ENCODE data around the gene VPS29. TPM values are rescaled to one million over a fixed set of nuclear protein-coding genes. Genes with fewer than 3 reads are reported as not detected.
A peak's percentile ranks its signal among the peaks of the same experiment; 100 is the strongest.

The VPS29 gene
- total RNA-seq, 2 donors from 2014 or later, result 87.7 to 89.4 TPM

GRCh38 chr12:110543252-110543959 is 41.5 kb upstream of the VPS29 start:
- Mint-ChIP-seq H3K27me3 (ENCODE audit: insufficient read depth) (no peaks in the 10 kb centered on the region), H3K9me3 (no peaks in the 10 kb centered on the region), H3K36me3 (ENCODE audit: low read depth) (peaks cover 32% of the 10 kb centered on the region), H3K4me3 (no peak overlapping the region), H3K27ac (peak overlapping the region; percentile 23), H3K4me1 (peaks cover 12% of the 10 kb centered on the region)
- WGBS, 2 experiments (ENCODE audit: insufficient coverage in 1 of 2, insufficient read length in 1 of 2), result 94 to 96% methylated on average over 6 to 7 of the region's 7 CpGs
- no peak overlapping the region for H3K27ac ChIP-seq (ENCODE audit: low read depth, low read length)
- H3K9me3 ChIP-seq (ENCODE audit: control insufficient read depth, low read length), result no peaks in the 10 kb centered on the region
- TF ChIP-seq CTCF (conservative IDR thresholded peaks at IDR 0.05), result no peak
- no peak overlapping the region for H3K4me3 ChIP-seq (ENCODE audit: low read length)
- H3K27me3 ChIP-seq (ENCODE audit: control insufficient read depth, insufficient read depth, low read length, poor library complexity, severe bottlenecking), result no peaks in the 10 kb centered on the region
- H3K36me3 ChIP-seq (ENCODE audit: control insufficient read depth, insufficient read depth, low read length), result peaks cover 33% of the 10 kb centered on the region
- peak; percentile 41 for DNase-seq
- H3K4me1 ChIP-seq (ENCODE audit: control insufficient read depth, insufficient read depth, low read length), result no peaks in the 10 kb centered on the region
- H3K9ac ChIP-seq (ENCODE audit: extremely low read depth, low read length, poor library complexity, severe bottlenecking), result no peak overlapping the region

GRCh38 chr12:110540048-110540447 is 38.1 kb upstream of the VPS29 start:
- TF ChIP-seq CTCF (conservative IDR thresholded peaks at IDR 0.05), result no peak
- H3K4me3 Mint-ChIP-seq, result no peak overlapping the region
- H3K36me3 Mint-ChIP-seq (ENCODE audit: low read depth), result peaks cover 42% of the 10 kb centered on the region
- H3K27ac ChIP-seq (ENCODE audit: low read depth, low read length), result no peak overlapping the region
- no peak overlapping the region for H3K9ac ChIP-seq (ENCODE audit: extremely low read depth, low read length, poor library complexity, severe bottlenecking)
- peaks cover 49% of the 10 kb centered on the region for H3K36me3 ChIP-seq (ENCODE audit: control insufficient read depth, insufficient read depth, low read length)
- no peaks in the 10 kb centered on the region for H3K9me3 Mint-ChIP-seq
- H3K27me3 Mint-ChIP-seq (ENCODE audit: insufficient read depth), result no peaks in the 10 kb centered on the region
- H3K27ac Mint-ChIP-seq, result no peak overlapping the region
- DNase-seq, result no peak
- peaks cover 12% of the 10 kb centered on the region for H3K4me1 Mint-ChIP-seq
- H3K4me3 ChIP-seq (ENCODE audit: low read length), result no peak overlapping the region
- H3K4me1 ChIP-seq (ENCODE audit: control insufficient read depth, insufficient read depth, low read length), result no peaks in the 10 kb centered on the region
- H3K27me3 ChIP-seq (ENCODE audit: control insufficient read depth, insufficient read depth, low read length, poor library complexity, severe bottlenecking), result no peaks in the 10 kb centered on the region
- H3K9me3 ChIP-seq (ENCODE audit: control insufficient read depth, low read length), result no peaks in the 10 kb centered on the region
- 92 to 96% methylated on average over 3 to 8 of the region's 8 CpGs for WGBS, 2 experiments (ENCODE audit: insufficient coverage in 1 of 2, insufficient read length in 1 of 2)

GRCh38 chr12:110538869-110539622 is 37.1 kb upstream of the VPS29 start:
- H3K36me3 ChIP-seq (ENCODE audit: control insufficient read depth, insufficient read depth, low read length), result peaks cover 55% of the 10 kb centered on the region
- no peak overlapping the region for H3K9ac ChIP-seq (ENCODE audit: extremely low read depth, low read length, poor library complexity, severe bottlenecking)
- Mint-ChIP-seq H3K4me3 (no peak overlapping the region), H3K4me1 (peaks cover 12% of the 10 kb centered on the region), H3K27me3 (ENCODE audit: insufficient read depth) (no peaks in the 10 kb centered on the region), H3K9me3 (no peaks in the 10 kb centered on the region), H3K36me3 (ENCODE audit: low read depth) (peaks cover 39% of the 10 kb centered on the region), H3K27ac (no peak overlapping the region)
- 99 to 100% methylated on average over 2 to 5 of the region's 5 CpGs for WGBS, 2 experiments (ENCODE audit: insufficient coverage in 1 of 2, insufficient read length in 1 of 2)
- no peak overlapping the region for H3K4me3 ChIP-seq (ENCODE audit: low read length)
- no peaks in the 10 kb centered on the region for H3K27me3 ChIP-seq (ENCODE audit: control insufficient read depth, insufficient read depth, low read length, poor library complexity, severe bottlenecking)
- H3K9me3 ChIP-seq (ENCODE audit: control insufficient read depth, low read length), result no peaks in the 10 kb centered on the region
- no peaks in the 10 kb centered on the region for H3K4me1 ChIP-seq (ENCODE audit: control insufficient read depth, insufficient read depth, low read length)
- peak; percentile 13 for DNase-seq
- TF ChIP-seq CTCF (conservative IDR thresholded peaks at IDR 0.05), result no peak
- H3K27ac ChIP-seq (ENCODE audit: low read depth, low read length), result no peak overlapping the region
